GM12878 (cell line): Measurements from ENCODE around the gene C19orf73. TPM values are rescaled to one million over a fixed set of nuclear protein-coding genes. Genes with fewer than 3 reads are reported as not detected.

Source experiments
- ATAC-seq: fragments of 200-7000 bp; cut with Tn5 transposase; 3 replicates; pipeline ENCODE4 v1.9.1; 2020; ENCODE audit warnings: mild to moderate bottlenecking, moderate library complexity
- BruUV-seq: library from RNA; stranded (reverse); fragments of 400-500 nt; replicated peaks from 2 replicates; lab custom pipeline; 2021; lab: Mats Ljungman, UMichigan
- CTCF ChIA-PET: fragments of 300-600 bp; sonication (Branson Sonifier 250); formaldehyde crosslinking; extraction: SDS; loops from one replicate; lab custom pipeline; 2021; ENCODE audit warnings: inconsistent platforms; lab: Yijun Ruan, JAX
- POLR2A ChIA-PET: fragments of 350-600 bp; formaldehyde crosslinking; extraction: SDS; loops from one replicate; lab custom pipeline; 2021; ENCODE audit warnings: inconsistent platforms; lab: Charles Lee
- RAD21 ChIA-PET: fragments of 300-600 bp; sonication (Branson Sonifier 250); formaldehyde crosslinking; loops from one replicate; lab custom pipeline; 2023; ENCODE audit warnings: antibody characterized with exemption; ENCODE audit not compliant: unreplicated experiment; lab: Charles Lee
- SMC1A ChIA-PET: fragments of 300-600 bp; sonication (Branson Sonifier 250); formaldehyde crosslinking; loops from one replicate; lab custom pipeline; 2023; ENCODE audit not compliant: unreplicated experiment, uncharacterized antibody; lab: Charles Lee
- DNase-seq: peaks from one replicate; pipeline ENCODE4 v3.0.0-alpha.2; 2011; ENCODE audit warnings: low read depth, low spot score
- FAIRE-seq: peaks from 3 replicates; lab custom pipeline; 2011; peaks lifted over from hg19 to GRCh38; lab: Jason Lieb, UNC
- H2AFZ ChIP-seq: 2 replicates; pipeline ENCODE4 v1.6.0; 2011; ENCODE audit warnings: low read depth, low read length, control low read depth; ENCODE audit not compliant: control insufficient read depth
- H3K27ac ChIP-seq: 2 replicates; pipeline ENCODE4 v1.5.1; 2011; ENCODE audit warnings: control low read depth; ENCODE audit not compliant: control insufficient read depth, insufficient read depth
- H3K27me3 ChIP-seq, 2 experiments: replicated peaks in 1 of 2; 2 replicates each; pipeline versions ENCODE4 v1.6.0 to v1.6.1; 2011; ENCODE audit warnings: low read length in 1 of 2; ENCODE audit not compliant: control insufficient read depth in 2 of 2, insufficient read depth in 2 of 2
- H3K36me3 ChIP-seq, 2 experiments: 2 replicates each; pipeline ENCODE4 v1.5.1; 2011; ENCODE audit warnings: low read length in 1 of 2; ENCODE audit not compliant: control insufficient read depth in 2 of 2, insufficient read depth in 2 of 2
- H3K4me1 ChIP-seq: 2 replicates; pipeline ENCODE4 v1.6.1; 2011; ENCODE audit warnings: mild to moderate bottlenecking, low read length, moderate library complexity, mixed read lengths; ENCODE audit not compliant: control insufficient read depth, insufficient read depth
- H3K4me2 ChIP-seq: 2 replicates; pipeline ENCODE4 v1.6.0; 2011; ENCODE audit warnings: control low read depth; ENCODE audit not compliant: control insufficient read depth, insufficient read depth
- H3K4me3 ChIP-seq: fragments of 200-600 bp; sonication (generic); 2 replicates; pipeline ENCODE4 v1.5.1; 2016
- H3K79me2 ChIP-seq: 2 replicates; pipeline ENCODE4 v1.6.0; 2011; ENCODE audit warnings: low read length; ENCODE audit not compliant: control insufficient read depth, insufficient read depth
- H3K9ac ChIP-seq: 2 replicates; pipeline ENCODE4 v1.8.0; 2011; ENCODE audit warnings: low read length, control low read depth, mixed read lengths; ENCODE audit not compliant: control insufficient read depth, insufficient read depth
- H3K9me3 ChIP-seq: replicated peaks from 3 replicates; pipeline ENCODE4 v1.5.1; 2011; ENCODE audit warnings: mild to moderate bottlenecking, low read length; ENCODE audit not compliant: control insufficient read depth, insufficient read depth
- H4K20me1 ChIP-seq: 2 replicates; pipeline ENCODE4 v1.6.0; 2011; ENCODE audit not compliant: control insufficient read depth, insufficient read depth
- ATF2 ChIP-seq: IDR thresholded peaks from 2 replicates; pipeline ENCODE4 v1.6.1; 2012; ENCODE audit warnings: low read length, inconsistent platforms
- CHD1 ChIP-seq: IDR thresholded peaks from 2 replicates; pipeline ENCODE4 v1.6.1; 2012; ENCODE audit warnings: low read depth, low read length, improper control_type of control experiment
- CREB1 ChIP-seq: IDR thresholded peaks from 2 replicates; pipeline ENCODE4 v1.6.1; 2012; ENCODE audit warnings: low read depth, mild to moderate bottlenecking, inconsistent platforms
- E2F8 ChIP-seq: fragments of 450-650 bp; IDR thresholded peaks from 2 replicates; pipeline ENCODE4 v1.6.1; 2018; ENCODE audit warnings: mild to moderate bottlenecking, low read depth, moderate library complexity; ENCODE audit not compliant: partially characterized antibody
- ESRRA ChIP-seq: IDR thresholded peaks from 2 replicates; pipeline ENCODE4 v1.6.1; 2012; ENCODE audit warnings: mild to moderate bottlenecking, low read length, improper control_type of control experiment
- IRF4 ChIP-seq: IDR thresholded peaks from 2 replicates; pipeline ENCODE4 v1.6.1; 2011; ENCODE audit warnings: low read depth, low read length
- TCF3 ChIP-seq: IDR thresholded peaks from 2 replicates; pipeline ENCODE4 v1.6.1; 2012; ENCODE audit warnings: low read depth, mild to moderate bottlenecking, low read length, borderline replicate concordance; ENCODE audit not compliant: insufficient read depth
- ZBTB40 ChIP-seq: fragments of 450-650 bp; IDR thresholded peaks from 2 replicates; pipeline ENCODE4 v1.6.1; 2016; ENCODE audit warnings: mild to moderate bottlenecking, moderate library complexity, borderline replicate concordance
- WGBS: methylation state at CpG from one replicate; pipeline ENCODE4 v1.1.6; 2016; ENCODE audit warnings: low lambda C conversion rate; ENCODE audit not compliant: insufficient replicate concordance, insufficient coverage; ENCODE audit errors: missing lambda C conversion rate; 5-methylcytosine and 5-hydroxymethylcytosine counted together
- in situ Hi-C: fragments of 300-500 bp; cut with MboI; formaldehyde crosslinking; loops from 9 replicates; pipeline ENCODE4 v1.14.3; 2018; ENCODE audit warnings: mixed read lengths
- intact Hi-C: fragments of 100-400 bp; cut with micrococcal nuclease; formaldehyde crosslinking; loops from one replicate; pipeline ENCODE4 v1.14.2; 2022; ENCODE audit not compliant: unreplicated experiment
- polyA plus RNA-seq, 11 experiments: library from polyadenylated mRNA; depleted of rRNA in 4 of 11; unstranded in 6 of 11; stranded (reverse) in 5 of 11; fragments of >200 nt; fragmentation: Nextera tagmentation in 4 of 11; fragmentation: Illumina TruSeq in 1 of 11; extraction: Ambion mirVana in 4 of 11; extraction: Trizol in 1 of 11; gene quantifications; 1 replicate in 1 of 11; 2 replicates in 10 of 11; pipeline versions ENCODE4 v1.2.1 to v1.2.3, GENCODE V29; 2011 to 2016; ENCODE audit warnings: inconsistent platforms in 2 of 11, missing spikeins in 2 of 11, low read depth in 1 of 11
- total RNA-seq, 4 experiments: library from RNA; depleted of rRNA in 3 of 4; stranded (reverse); fragments of >200 nt in 3 of 4; fragmentation: Illumina TruSeq in 1 of 4; extraction: Trizol in 1 of 4; gene quantifications; 2 replicates each; pipeline versions ENCODE4 v1.2.1 to v1.2.3, GENCODE V29; 2013 to 2021
- TF ChIP-seq, protein P1 (sequence below): fragments of 450-650 bp; IDR thresholded peaks from 2 replicates; pipeline ENCODE4 v1.6.1; 2017; ENCODE audit warnings: low read depth, mild to moderate bottlenecking, moderate library complexity

Gene C19orf73
- total and polyA plus RNA-seq, 10 of the 15 experiments (the other 5 are each of a cell fraction or from before 2014, with no cell fraction given): 0.20 to 2.0 (median 0.80) TPM

DNA sequence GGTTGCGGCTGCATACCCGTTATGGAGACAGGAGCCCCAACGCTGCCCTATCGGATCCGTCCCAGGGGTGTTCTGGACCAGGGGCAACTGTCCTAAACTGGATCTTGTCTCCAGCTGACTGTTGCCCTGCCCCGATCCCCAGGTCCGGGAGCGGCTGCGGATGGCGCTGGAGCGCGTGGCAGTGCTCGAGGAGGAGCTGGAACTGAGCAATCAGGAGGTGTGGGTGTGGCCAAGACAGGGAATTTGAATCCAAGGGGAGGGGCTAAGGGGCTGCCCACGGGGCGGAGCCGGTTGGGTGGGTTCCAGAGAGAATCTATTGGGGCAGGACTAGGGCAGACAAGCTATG, 10.3 kb upstream of the C19orf73 start (continued):
- TF ChIP-seq ZBTB40 (no peak), ESRRA (no peak), CHD1 (no peak), ATF2 (no peak)

DNA sequence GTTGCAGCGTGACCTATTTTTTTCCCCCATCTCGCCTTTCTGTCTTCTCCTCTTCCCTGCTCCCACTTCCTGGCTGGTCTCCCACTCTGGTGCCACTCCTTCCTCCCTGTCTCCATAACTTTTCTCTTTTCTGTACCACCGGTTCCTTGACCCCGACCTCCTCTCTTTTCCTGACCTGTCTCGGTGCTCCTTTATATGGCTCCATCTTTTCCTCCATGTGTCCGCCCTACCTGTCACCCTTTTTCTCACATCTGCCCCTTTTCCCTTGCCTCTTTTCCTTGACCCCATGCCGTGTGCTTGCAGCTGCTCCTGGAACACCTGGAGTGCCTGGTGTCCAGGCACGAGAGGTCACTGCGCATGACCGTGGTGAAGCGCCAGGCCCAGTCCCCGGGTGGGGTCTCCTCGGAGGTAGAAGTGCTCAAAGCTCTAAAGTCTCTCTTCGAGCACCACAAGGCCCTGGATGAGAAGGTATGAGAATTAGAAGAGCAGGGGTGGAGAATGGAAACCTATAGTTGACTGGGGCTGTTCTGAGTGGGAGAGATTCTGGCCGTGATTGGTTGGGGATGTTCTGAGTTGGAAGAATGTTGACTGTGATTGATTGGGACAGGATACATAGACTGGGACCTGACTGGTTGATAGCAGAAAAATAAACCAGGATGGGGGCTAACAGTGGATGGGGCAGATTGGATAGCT, 9.7 kb upstream of the C19orf73 start:
- FAIRE-seq: peak; percentile 23
- POLR2A ChIA-PET: no interaction called here
- TF ChIP-seq IRF4: no peak
- TF ChIP-seq TCF3: no peak
- TF ChIP-seq, protein P1, sequence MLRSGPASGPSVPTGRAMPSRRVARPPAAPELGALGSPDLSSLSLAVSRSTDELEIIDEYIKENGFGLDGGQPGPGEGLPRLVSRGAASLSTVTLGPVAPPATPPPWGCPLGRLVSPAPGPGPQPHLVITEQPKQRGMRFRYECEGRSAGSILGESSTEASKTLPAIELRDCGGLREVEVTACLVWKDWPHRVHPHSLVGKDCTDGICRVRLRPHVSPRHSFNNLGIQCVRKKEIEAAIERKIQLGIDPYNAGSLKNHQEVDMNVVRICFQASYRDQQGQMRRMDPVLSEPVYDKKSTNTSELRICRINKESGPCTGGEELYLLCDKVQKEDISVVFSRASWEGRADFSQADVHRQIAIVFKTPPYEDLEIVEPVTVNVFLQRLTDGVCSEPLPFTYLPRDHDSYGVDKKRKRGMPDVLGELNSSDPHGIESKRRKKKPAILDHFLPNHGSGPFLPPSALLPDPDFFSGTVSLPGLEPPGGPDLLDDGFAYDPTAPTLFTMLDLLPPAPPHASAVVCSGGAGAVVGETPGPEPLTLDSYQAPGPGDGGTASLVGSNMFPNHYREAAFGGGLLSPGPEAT: no peak
- no peak for TF ChIP-seq CREB1
- no peak for TF ChIP-seq E2F8

More for the DNA sequence above, 9.7 kb upstream of the C19orf73 start:
- Histone ChIP-seq H3K9ac (no peak overlapping the region), H3K36me3 (no peaks in the 10 kb centered on the region; a peak in 1 of 4 replicates), H3K4me1 (peaks cover 3% of the 10 kb centered on the region; the same call in 1 of the 2 replicates), H3K27ac (no peak overlapping the region), H3K4me2 (peak overlapping the region; percentile 52; the same call in 1 of the 2 replicates), H3K4me3 (no peak overlapping the region), H4K20me1 (no peaks in the 10 kb centered on the region), H3K9me3 (no peaks in the 10 kb centered on the region; the same call in 2 of the 3 replicates), H3K27me3 (no peaks in the 10 kb centered on the region), H3K79me2 (no peaks in the 10 kb centered on the region), H2AFZ (peak overlapping the region; percentile 7; the same call in 1 of the 2 replicates)
- ATAC-seq: no peak
- BruUV-seq: no TSS peak
- ChIA-PET CTCF (interaction anchor here (0.6 to 2.2 kb wide), 6 partner anchors 14 to 135 kb away, joined by 3 to 13 read pairs (median 4); partner anchors contain the start of genes GYS1, LIN7B and RUVBL2), RAD21 (interaction anchor here (1.0 to 1.4 kb wide), 3 partner anchors 14 to 80 kb away, joined by 3 to 7 read pairs (median 4); partner anchors contain the start of gene LIN7B), SMC1A (interaction anchor here (0.8 kb wide), 1 partner anchor 31 kb away, joined by 3 read pairs; no protein-coding TSS in a partner anchor)
- DNase-seq: no peak
- in situ Hi-C loops: no loop called here
- 71% methylated on average over 14 of the region's 15 CpGs for WGBS
- intact Hi-C loops: no loop called here
